ENCODE data around the gene ARL17B.
"Not testable (repeated sequence)": the region's sequence is repeated elsewhere in the genome, so short reads cannot be mapped to it uniquely, and the experiment has no call there.

Gene ARL17B

DNA sequence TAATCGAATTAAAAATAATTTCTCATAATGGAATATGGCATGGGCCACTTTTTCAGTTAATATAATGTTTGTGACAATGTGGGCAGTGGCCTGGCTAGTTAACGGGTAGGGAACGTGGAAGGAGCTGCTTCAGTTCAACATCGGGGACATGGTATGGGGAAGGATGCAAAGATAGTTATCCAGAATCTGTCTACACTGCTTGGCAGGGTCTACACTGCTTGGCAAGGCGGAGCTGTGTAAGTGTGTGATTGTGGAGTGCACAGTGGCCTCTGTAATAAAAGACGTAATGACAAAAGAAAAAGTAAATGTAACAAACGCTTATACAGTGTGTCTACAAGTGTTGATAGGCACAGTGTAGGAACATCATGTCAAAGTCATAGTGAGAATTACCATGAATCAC is 74.0 kb downstream of the ARL17B start:
- DNase-seq: not testable (repeated sequence)

DNA sequence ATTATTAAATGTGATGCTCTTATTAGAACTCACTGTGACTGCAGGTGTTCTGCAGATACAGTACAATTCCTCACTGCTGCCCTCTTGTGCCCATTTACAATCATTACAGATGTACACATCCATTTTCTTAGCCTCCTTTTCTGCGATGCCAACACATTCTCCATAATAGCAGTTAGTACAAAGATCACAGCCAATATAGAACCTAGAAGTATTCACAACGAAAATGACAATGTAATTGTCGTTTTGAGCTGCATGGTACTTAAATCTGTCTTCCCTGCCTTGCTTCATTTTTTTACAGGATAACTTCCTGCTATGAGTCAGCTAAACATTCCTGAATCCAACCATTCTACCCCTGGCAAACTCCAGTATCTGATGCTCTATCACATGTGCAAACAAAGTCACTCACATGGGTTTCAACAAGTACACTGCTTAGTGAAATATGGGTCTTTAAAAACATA is 74.8 kb downstream of the ARL17B start:
- DNase-seq: not testable (repeated sequence)

GRCh38 chr17:46285500-46285899 is 76.1 kb downstream of the ARL17B start:
- not testable (repeated sequence) for DNase-seq

- not testable (repeated sequence) for DNase-seq
These were observed 77.1 kb downstream of the ARL17B start for GRCh38 chr17:46284467-46284866.

GRCh38 chr17:46282635-46283034 is 78.9 kb downstream of the ARL17B start:
- not testable (repeated sequence) for DNase-seq

DNA sequence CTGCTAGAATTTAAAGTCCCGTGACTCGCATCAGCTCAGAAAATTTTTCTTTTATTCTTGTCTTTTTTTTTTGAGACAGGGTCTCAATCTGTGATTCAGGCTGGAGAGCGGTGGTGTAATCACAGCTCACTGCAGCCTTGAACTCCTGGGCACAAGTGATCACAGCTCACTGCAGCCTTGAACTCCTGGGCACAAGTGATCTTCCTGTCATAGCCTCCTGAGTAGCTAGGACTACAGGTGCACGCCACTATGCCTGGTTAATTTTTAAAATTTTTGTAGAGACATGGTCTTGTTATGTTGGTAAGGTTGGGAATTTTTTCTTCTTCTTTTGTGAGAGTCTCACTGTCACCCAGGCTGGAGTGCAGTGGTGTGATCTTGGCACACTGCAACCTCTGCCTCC is 80.2 kb downstream of the ARL17B start:
- DNase-seq: not testable (repeated sequence)

DNA sequence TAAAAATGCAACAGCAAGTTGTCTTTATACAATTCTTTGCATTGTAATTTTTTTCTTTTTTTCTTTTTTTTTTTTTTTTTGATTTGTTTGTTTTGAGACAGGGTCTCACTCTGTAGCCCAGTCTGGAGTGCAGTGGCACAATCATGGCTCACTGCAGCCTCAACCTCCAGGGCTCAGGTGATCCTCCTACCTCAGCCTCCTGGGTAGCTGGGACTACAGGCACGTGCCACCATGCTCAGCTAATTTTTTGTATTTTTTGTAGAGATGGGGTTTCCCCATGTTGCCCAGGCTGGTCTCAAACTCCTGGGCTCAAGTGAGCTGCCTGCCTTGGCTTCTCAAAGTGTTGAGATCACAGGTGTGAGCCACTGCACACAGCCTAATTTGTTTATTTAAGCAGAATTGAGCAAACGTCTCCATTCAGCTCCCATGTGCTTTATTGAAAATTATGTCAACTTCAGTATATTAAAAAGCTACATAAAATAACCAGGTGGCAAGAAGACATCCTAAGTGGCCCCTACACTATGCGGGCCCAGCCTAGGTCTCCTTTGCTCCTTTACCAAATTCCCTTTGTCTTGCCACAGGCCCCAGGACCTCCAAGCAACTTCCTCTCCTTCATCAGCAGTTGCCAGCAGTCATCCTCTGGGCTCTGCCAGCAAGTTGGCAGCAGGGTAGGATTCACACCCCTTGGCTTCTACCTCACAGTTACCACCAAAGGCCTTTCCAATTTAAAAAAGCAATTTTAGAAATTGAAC is 84.7 kb downstream of the ARL17B start:
- not testable (repeated sequence) for DNase-seq

DNA sequence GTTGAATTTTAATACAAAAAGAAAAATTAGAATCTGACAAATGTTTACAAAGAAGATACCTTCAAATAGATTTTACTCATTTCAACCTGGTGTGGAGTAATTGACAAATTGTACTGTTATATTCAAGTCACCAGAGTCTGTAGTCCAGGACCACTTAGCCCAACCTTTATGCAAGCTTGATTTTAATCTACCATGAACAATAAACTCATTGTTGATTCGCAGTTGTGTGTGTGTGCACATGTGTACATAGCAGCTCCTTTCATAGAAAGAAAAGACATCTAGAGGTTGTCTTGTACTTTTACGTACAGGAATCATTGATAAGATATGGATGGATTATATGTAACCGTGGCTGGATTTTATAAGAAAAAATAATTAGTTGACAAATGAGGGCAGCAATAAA is 87.3 kb downstream of the ARL17B start:
- DNase-seq: no peak

- DNase-seq: no peak
These were observed 87.9 kb downstream of the ARL17B start for GRCh38 chr17:46273541-46274236.

GRCh38 chr17:46270032-46270431 is 91.5 kb downstream of the ARL17B start:
- no peak for DNase-seq

- no peak for DNase-seq
These were observed 94.7 kb downstream of the ARL17B start for GRCh38 chr17:46266656-46267544.

DNA sequence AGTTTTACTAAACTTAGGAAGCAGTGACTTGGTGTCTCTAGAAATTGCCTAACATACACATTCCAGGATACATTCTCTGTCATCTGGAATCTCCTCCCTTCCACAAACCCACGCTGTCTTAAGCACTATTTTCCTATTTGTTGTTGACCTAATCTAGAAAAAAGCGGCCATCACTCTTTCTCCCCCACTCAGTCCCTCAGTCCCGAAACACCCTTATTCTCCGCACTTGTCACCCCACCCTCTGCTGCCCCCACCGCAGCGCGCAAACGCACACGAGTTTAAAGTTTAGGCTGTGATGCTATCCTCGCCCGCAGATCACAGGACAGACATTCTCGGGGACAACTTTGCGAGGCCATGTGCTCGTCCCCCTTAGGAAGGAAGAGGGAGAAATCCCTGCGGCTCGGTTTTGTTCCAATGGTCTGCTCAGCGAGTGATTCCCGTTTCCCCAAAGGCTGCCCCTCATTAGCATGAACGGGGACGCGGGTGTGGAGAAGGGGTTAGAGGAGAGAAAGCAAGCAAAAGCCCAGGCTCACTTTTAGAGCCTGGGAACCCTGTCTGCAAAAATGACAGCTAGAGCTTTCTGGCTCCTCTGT is 95.4 kb downstream of the ARL17B start:
- DNase-seq: not testable (repeated sequence)

- no peak for DNase-seq
These were observed 96.9 kb downstream of the ARL17B start for GRCh38 chr17:46264456-46265198.

GRCh38 chr17:46262271-46262670 is 99.3 kb downstream of the ARL17B start:
- DNase-seq: no peak

GRCh38 chr17:46259845-46260661 is 101.5 kb downstream of the ARL17B start:
- DNase-seq: not testable (repeated sequence)

DNA sequence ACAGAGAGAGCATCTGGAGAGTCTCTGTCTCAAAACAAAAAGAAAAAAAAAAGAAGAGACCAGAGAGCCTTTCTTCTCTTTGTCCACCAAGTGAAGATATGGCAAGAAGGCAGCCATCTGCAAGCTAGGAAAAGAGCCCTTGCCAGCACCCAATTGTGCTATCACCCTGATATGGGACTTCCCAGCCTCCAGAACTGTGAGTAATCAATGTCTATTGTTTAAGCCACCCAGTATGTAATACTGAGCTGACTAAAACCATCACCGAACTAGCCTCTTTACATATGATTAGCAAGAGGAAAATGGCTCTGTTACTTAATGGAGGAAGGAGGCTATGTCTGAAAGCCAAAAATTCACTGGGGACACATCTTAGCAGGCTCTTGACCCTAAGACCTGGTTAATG is 105.2 kb downstream of the ARL17B start:
- not testable (repeated sequence) for DNase-seq

GRCh38 chr17:46254215-46254614 is 107.4 kb downstream of the ARL17B start:
- DNase-seq: not testable (repeated sequence)

DNA sequence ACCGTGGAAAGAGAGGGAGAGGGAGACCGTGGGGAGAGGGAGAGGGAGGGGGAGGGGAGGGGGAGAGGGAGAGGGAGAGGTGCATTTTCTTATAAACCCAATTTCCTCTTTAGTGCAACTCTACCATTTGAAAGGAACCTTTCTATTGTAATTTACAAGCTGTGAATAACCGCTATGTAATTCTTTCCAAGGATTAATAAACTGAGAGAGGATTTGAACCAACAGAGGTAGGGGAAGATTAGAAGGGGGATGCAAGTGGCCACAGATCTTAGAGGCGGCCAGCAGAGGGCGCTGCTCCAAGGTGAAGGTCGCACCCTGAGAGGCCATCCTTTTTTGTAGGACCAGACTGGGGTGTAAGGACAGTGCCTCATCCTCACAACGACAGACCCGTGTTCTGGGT is 107.8 kb downstream of the ARL17B start:
- DNase-seq: not testable (repeated sequence)

GRCh38 chr17:46252804-46253203 is 108.8 kb downstream of the ARL17B start:
- not testable (repeated sequence) for DNase-seq

- not testable (repeated sequence) for DNase-seq
These were observed 112.4 kb downstream of the ARL17B start for GRCh38 chr17:46249153-46249552.
